Activated T-helper 1 cell treated with anti-CD3 and anti-CD28 coated beads, Interleukin-12 subunit alpha, Interleukin-12 subunit beta, Interleukin-2, Interleukin-4 antibody, amounts not matched to agents 30 ng/mL and 10 ng/mL and 1 ng/mL, durations not matched to agents 14 hours and 24 hours and 36 hours (primary cell): ENCODE measurements around the gene OR14K1. TPM values are rescaled to one million over a fixed set of nuclear protein-coding genes. Genes with fewer than 3 reads are reported as not detected.
"Not testable (repeated sequence)": the region's sequence is repeated elsewhere in the genome, so short reads cannot be mapped to it uniquely, and the experiment has no call there.

Source experiments
- DNase-seq: peaks from one replicate; pipeline ENCODE4 v3.0.0; 2021; ENCODE audit warnings: low spot score
- H3K27ac Mint-ChIP-seq: one replicate; pipeline ENCODE4 v1.8.0; 2021; ENCODE audit warnings: mild to moderate bottlenecking, mixed read lengths
- H3K27me3 Mint-ChIP-seq: one replicate; pipeline ENCODE4 v1.8.0; 2022; ENCODE audit warnings: mild to moderate bottlenecking, moderate library complexity, mixed read lengths; ENCODE audit not compliant: insufficient read depth
- H3K36me3 Mint-ChIP-seq: one replicate; pipeline ENCODE4 v1.8.0; 2021; ENCODE audit warnings: low read depth, mixed read lengths
- H3K4me1 Mint-ChIP-seq: one replicate; pipeline ENCODE4 v1.8.0; 2021; ENCODE audit warnings: low read depth, mixed read lengths
- H3K4me3 Mint-ChIP-seq: one replicate; pipeline ENCODE4 v1.8.0; 2021; ENCODE audit warnings: mild to moderate bottlenecking, moderate library complexity, mixed read lengths
- H3K9me3 Mint-ChIP-seq: one replicate; pipeline ENCODE4 v1.8.0; 2021; ENCODE audit warnings: mixed read lengths
- intact Hi-C: fragments of 100-400 bp; cut with micrococcal nuclease; formaldehyde crosslinking; loops from one replicate; pipeline ENCODE4 v1.15.1; 2024
- total RNA-seq: library from RNA; stranded (reverse); gene quantifications from 2 replicates; pipeline ENCODE4 v1.2.3, GENCODE V29; 2022

The OR14K1 gene, protein sequence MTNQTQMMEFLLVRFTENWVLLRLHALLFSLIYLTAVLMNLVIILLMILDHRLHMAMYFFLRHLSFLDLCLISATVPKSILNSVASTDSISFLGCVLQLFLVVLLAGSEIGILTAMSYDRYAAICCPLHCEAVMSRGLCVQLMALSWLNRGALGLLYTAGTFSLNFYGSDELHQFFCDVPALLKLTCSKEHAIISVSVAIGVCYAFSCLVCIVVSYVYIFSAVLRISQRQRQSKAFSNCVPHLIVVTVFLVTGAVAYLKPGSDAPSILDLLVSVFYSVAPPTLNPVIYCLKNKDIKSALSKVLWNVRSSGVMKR
- not detected in 2 replicates for total RNA-seq

DNA sequence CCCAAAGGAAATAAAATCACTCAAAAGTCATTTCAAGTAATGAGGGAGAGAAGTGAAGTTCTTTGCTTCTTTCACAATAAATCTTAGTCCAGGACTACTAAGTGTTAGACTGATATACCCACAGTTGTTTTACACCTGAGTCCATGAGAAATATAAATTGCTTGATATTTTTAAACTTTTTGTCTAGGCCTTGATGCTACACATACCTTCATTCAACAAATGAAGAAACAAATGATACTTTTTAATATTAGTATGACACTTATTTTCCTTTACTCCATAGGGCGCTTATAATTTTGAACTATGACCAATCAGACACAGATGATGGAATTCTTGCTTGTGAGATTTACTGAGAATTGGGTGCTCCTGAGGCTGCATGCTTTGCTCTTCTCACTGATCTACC, at the start of gene OR14K1:
OR14K1 (plus strand) TSS at position 301 of the 400 bp plus-strand sequence; CDS start at position 301, 0 bp downstream.
- no peaks in the 10 kb centered on the region for H3K9me3 Mint-ChIP-seq
- H3K4me1 Mint-ChIP-seq = no peaks in the 10 kb centered on the region
- no peak within 1 kb of the TSS for H3K27ac Mint-ChIP-seq
- DNase-seq = no peak
- no peak within 1 kb of the TSS for H3K4me3 Mint-ChIP-seq
- no peaks in the 10 kb centered on the region for H3K27me3 Mint-ChIP-seq
- H3K36me3 Mint-ChIP-seq = no peaks in the 10 kb centered on the region
- intact Hi-C loops = no loop called here

DNA sequence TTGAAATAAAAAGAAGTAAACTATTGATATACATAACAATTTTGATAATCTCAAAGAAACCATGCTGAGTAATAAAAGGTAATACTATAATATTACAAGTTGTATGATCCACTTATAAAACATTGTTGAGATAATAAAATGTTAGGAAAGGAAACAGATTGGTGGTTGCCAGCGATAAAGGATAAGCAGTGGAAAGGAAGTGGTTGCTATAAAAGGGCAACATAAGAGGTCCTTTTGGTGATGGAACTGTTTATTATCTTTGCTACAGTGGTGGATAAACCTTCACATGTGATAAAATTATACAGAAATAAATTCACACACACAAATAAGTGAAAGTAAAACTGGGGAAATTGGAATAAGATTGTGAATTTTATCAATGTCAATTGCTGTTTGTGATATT, 37.1 kb upstream of the OR14K1 start:
- H3K9me3 Mint-ChIP-seq = peaks cover 3% of the 10 kb centered on the region
- H3K4me1 Mint-ChIP-seq = no peaks in the 10 kb centered on the region
- H3K36me3 Mint-ChIP-seq = no peaks in the 10 kb centered on the region
- intact Hi-C loops = no loop called here
- no peak overlapping the region for H3K4me3 Mint-ChIP-seq
- no peaks in the 10 kb centered on the region for H3K27me3 Mint-ChIP-seq
- no peak overlapping the region for H3K27ac Mint-ChIP-seq
- no peak for DNase-seq

DNA sequence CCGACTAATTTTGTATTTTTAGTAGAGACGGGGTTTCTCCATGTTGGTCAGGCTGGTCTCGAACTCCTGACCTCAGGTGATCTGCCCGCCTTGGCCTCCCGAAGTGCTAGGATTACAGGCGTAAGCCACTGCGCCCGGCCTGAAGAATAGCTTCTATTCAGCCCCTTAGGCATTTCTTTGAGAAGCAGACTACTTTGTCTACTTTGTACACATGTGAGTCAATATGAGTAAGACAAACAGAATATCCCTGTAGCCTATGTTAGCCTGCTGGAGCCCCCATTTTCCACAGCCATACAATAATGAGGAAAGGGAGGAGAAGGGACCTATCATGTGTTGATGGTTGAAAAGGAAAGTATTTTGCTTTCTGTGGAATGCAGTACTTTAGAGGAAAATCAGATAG, 27.7 kb upstream of the OR14K1 start:
- H3K27ac Mint-ChIP-seq, H3K9me3 Mint-ChIP-seq, intact Hi-C loops, H3K36me3 Mint-ChIP-seq, H3K27me3 Mint-ChIP-seq, DNase-seq, H3K4me1 Mint-ChIP-seq, H3K4me3 Mint-ChIP-seq: not testable (repeated sequence)

DNA sequence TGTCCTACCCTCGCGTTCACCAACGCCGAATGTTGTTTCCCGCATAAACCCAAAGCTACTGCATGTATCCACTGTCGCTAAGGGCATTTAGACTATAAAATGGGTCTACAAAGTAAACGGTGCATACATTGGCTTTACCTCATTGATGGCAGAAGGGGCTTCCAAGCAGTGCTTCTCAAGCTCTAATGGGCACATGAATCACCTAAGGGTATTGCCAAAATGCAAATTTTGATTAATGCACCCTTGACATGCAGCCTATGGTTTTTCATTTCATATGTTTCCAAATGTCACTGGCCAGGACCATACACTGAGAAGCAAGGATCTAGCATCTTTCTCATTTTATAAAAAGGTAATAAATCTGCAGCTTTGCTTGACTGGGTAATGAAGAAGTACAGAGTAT, 24.7 kb upstream of the OR14K1 start:
- intact Hi-C loops = no loop called here
- Mint-ChIP-seq H3K4me1 (no peaks in the 10 kb centered on the region), H3K9me3 (no peaks in the 10 kb centered on the region), H3K27ac (no peak overlapping the region), H3K36me3 (no peaks in the 10 kb centered on the region), H3K4me3 (no peak overlapping the region), H3K27me3 (no peaks in the 10 kb centered on the region)
- no peak for DNase-seq

DNA sequence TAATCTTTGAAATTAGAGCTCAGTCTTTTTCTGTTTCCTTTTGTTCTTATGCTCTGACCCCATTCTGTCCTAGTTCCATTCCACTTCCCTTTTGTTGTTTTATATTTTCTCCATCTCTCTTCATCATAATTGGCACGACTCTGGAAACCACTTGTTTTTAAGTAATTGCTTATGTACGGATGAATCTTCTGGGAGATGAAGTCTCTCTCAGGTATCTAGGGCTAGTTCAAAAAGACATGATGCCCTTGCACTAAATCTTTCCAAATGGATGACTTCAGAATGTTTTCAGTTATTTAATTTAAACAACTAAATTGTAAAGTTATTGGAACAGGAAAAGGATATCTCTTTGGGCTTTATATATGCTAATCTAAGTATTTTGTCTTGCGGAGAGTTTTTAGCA, 21.9 kb upstream of the OR14K1 start, which contains the start of gene OR6F1:
OR6F1 (minus strand) TSS at position 101 of the 400 bp plus-strand sequence. CDS start 3,891 bp downstream, outside the sequence.
- Mint-ChIP-seq H3K9me3 (peaks cover 7% of the 10 kb centered on the region), H3K27me3 (no peaks in the 10 kb centered on the region), H3K36me3 (no peaks in the 10 kb centered on the region), H3K27ac (no peak within 1 kb of the TSS), H3K4me3 (no peak within 1 kb of the TSS), H3K4me1 (no peaks in the 10 kb centered on the region)
- intact Hi-C loops = no loop called here
- DNase-seq = no peak

DNA sequence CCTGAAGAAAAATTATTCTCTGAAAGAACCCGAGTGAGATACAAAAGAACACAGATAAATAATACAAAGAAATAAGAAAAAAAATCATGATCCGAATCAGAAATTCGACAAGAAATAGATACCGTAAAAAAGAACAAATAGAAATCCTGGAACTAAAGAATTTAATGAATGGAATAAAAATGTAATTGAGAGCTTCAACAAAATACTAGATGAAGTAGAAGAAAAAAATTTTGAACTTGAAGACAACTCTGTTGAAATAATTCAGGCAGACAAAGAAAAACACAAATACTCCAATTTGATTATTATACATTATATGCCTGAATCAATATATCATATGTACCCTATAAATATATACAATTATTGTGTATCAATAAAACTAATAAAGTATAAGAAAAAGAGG, 17.2 kb upstream of the OR14K1 start:
- Mint-ChIP-seq H3K9me3 (peaks cover 15% of the 10 kb centered on the region), H3K4me1 (no peaks in the 10 kb centered on the region), H3K27me3 (no peaks in the 10 kb centered on the region), H3K4me3 (no peak overlapping the region), H3K27ac (no peak overlapping the region), H3K36me3 (no peaks in the 10 kb centered on the region)
- DNase-seq = no peak
- intact Hi-C loops = no loop called here

DNA sequence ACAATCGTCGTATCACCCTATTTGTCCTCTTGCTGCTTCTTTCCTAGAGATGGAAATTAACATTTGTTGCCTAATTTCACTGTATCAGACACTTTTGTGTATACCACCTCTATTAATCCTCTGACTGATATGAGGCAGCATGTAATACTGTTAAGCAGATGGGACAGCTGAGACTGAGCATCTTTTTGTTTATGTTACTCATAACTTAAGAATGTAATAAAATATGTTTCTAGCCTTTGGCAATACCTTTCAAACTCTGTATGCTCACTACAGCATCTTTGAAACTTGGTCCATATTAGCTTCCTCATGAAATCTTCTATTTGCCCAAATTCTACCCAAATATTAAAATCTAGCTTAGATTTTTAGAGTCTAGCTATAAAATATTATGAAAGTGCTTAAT, 2.3 kb downstream of the OR14K1 start:
- Mint-ChIP-seq H3K4me1 (no peaks in the 10 kb centered on the region), H3K27me3 (no peaks in the 10 kb centered on the region), H3K27ac (no peak overlapping the region), H3K36me3 (no peaks in the 10 kb centered on the region), H3K9me3 (no peaks in the 10 kb centered on the region), H3K4me3 (no peak overlapping the region)
- intact Hi-C loops = no loop called here
- DNase-seq = no peak

DNA sequence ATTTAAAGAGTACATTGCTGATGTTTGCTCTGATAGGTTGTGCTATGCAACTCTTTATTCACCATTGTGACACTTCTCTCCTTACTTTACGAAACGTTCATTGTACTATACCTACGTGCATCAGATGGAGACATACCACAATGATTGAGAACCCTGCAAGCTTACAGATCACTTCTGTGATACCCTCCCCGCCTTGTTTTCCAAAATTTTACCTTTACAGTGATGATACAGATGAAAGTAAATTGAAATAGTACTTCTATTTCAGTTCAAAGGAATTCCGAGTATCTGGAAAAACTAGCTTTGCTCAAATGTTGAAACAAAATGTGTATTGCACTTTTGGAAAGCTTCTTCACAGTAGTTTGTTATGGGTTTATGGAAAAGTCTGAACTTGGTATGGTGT, 3.3 kb downstream of the OR14K1 start:
- Mint-ChIP-seq H3K27me3 (no peaks in the 10 kb centered on the region), H3K4me1 (no peaks in the 10 kb centered on the region), H3K27ac (no peak overlapping the region), H3K4me3 (no peak overlapping the region), H3K36me3 (no peaks in the 10 kb centered on the region), H3K9me3 (no peaks in the 10 kb centered on the region)
- intact Hi-C loops = no loop called here
- no peak for DNase-seq

DNA sequence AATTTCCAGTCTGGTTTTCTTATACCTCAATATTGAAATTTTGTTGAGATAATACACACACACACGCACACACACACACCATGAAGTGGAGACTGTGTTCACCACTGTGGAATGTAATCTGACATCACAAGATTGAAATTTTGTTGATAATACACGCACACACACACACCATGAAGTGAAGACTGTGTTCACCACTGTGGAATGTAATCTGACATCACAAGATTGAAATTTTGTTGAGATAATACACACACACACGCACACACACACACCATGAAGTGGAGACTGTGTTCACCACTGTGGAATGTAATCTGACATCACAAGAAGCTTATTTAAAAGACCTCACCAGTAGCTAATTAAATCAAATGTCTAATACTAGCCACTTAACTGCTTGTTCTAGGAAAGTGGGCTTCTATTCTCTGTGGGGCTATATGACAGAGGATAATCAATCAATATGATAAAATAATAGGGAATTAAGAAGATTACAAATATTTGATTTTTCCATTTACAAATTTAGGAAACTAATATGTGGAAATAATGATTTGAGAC, 3.9 kb downstream of the OR14K1 start:
- H3K27me3 Mint-ChIP-seq, H3K27ac Mint-ChIP-seq, H3K4me1 Mint-ChIP-seq, DNase-seq, intact Hi-C loops, H3K4me3 Mint-ChIP-seq, H3K36me3 Mint-ChIP-seq, H3K9me3 Mint-ChIP-seq: not testable (repeated sequence)

DNA sequence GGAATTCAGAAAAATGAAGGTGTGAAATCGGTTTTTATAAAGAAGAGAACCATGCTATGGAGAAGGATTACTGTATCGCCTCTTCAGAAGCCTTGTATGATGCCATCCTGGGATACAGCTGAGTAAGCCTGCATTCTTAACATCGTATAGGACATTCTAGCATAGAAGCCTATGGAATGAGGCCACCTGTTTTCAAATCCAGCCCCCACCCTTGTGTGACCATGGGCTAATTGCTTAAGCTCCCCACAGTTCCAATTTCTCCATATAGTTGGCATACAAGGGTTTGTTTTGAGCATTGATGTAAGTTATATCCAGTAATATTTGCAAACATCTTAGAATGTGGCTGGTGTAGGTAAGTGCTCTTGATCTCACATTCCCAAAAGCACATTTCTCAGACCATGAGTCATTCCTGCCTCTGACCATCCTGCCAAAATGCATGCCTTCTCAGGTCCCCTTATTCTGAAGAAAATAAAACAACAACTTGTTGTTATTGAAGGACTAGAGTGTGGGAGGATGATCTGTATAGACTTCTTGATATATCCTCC, 8.0 kb downstream of the OR14K1 start:
- Mint-ChIP-seq H3K27ac (no peak overlapping the region), H3K4me3 (no peak overlapping the region), H3K4me1 (no peaks in the 10 kb centered on the region), H3K36me3 (no peaks in the 10 kb centered on the region), H3K27me3 (no peaks in the 10 kb centered on the region), H3K9me3 (peaks cover 11% of the 10 kb centered on the region)
- DNase-seq = no peak
- intact Hi-C loops = no loop called here

DNA sequence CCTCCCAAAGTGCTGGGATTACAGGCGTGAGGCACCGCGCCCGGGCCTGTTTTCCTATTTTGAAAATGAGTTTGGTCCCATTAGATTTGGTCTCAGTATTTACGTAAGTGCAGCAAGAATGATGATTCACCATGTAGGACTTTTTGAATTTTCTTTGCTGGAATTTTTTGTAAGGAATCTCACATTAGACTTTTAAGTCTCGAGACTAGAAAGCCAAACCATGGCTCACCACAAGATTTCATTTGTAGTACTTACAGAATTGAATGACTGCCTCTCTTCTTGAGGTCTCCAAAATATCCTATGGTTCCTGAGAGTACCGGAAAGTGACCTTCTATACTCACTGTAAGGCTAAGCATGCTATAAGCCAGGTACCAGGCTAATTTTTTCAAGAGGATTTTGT, 9.2 kb downstream of the OR14K1 start:
- H3K27ac Mint-ChIP-seq = no peak overlapping the region
- no peak for DNase-seq
- no peaks in the 10 kb centered on the region for H3K36me3 Mint-ChIP-seq
- H3K9me3 Mint-ChIP-seq = peaks cover 11% of the 10 kb centered on the region
- H3K4me1 Mint-ChIP-seq = no peaks in the 10 kb centered on the region
- H3K27me3 Mint-ChIP-seq = no peaks in the 10 kb centered on the region
- intact Hi-C loops = no loop called here
- H3K4me3 Mint-ChIP-seq = no peak overlapping the region

DNA sequence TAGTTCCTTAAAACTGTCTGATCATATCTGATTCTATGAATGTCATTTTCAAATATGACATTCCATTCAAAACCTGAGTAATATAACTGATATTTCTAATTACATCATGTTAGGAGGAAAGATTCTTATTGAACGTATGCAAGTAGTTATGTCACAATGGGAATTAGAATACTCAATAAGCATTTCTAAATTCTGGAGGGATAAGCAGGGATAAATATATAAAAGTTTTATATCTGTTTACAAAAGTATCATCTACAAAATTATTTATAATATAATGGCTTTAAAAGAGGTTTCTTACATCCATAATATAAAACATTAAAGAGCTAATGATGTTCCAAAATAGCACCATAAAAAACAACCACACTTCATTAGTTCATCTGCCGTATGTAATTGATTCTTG, 9.6 kb downstream of the OR14K1 start, which contains the start of gene OR14A2:
OR14A2 (minus strand) TSS at position 101 of the 400 bp plus-strand sequence.
- no peak for DNase-seq
- Mint-ChIP-seq H3K27me3 (no peaks in the 10 kb centered on the region), H3K4me1 (no peaks in the 10 kb centered on the region), H3K9me3 (peaks cover 11% of the 10 kb centered on the region), H3K4me3 (no peak within 1 kb of the TSS), H3K27ac (no peak within 1 kb of the TSS), H3K36me3 (no peaks in the 10 kb centered on the region)
- intact Hi-C loops = no loop called here

DNA sequence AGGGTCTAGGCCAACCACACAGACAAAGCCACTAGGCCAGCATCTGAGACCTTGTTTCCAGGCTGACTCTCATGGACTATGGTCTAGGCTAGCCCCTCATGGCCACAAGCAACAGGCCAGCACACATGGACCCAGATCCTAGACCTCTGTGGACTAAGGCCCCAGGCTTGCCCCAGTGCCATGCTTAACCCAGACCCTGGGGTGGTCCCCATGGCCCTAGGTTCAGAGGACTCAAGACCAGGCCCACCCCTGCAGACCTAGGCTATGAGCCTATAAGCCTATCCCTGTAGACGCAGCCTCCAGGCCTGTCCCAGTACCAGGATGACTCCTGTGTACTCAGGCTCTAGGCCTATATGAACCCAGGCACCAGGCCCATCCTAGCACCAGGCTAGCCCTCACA, 11.5 kb downstream of the OR14K1 start:
- no peaks in the 10 kb centered on the region for H3K36me3 Mint-ChIP-seq
- H3K27me3 Mint-ChIP-seq = no peaks in the 10 kb centered on the region
- intact Hi-C loops = no loop called here
- no peak overlapping the region for H3K27ac Mint-ChIP-seq
- peaks cover 11% of the 10 kb centered on the region for H3K9me3 Mint-ChIP-seq
- DNase-seq = no peak
- no peaks in the 10 kb centered on the region for H3K4me1 Mint-ChIP-seq
- H3K4me3 Mint-ChIP-seq = no peak overlapping the region
